ENCODE data around the gene TSPAN15.

TSPAN15 gene

DNA sequence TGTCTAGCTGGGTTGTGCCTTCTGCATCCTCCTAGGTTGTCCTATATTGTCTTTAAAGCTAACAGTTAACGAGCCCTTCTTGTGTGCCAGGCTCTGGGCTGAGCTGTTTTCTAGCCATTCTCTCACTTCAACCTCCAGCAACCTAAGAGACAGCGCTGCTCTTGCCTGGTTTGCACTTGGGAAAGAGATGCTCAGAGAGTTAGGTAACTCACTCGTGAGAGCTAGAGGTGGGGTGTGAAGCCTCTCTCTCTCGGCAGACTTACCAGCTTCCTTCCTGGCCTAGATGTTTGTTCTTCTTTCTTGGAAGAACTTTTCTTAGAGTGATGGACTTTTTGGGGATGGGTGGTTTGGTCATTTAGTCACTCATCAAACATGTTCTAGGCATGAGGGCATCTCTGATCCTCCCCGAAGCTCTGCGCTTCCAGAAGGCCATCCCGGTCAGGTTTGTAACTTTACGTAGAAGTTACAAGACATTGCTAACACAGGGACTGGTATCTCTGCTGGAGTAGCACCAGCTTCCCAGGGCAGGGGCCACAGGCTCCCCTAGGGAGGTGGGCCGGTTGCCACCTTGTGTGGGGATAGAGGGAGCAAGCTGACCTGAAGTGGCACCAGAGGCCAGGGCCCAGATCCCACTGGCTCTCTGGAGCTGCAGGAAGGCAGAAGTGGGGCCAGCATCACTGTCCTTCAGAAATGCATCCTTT lies 14.3 kb downstream of the TSPAN15 start:
- no peak for DNase-seq (ENCODE audit: low read depth in 2 of 2)

DNA sequence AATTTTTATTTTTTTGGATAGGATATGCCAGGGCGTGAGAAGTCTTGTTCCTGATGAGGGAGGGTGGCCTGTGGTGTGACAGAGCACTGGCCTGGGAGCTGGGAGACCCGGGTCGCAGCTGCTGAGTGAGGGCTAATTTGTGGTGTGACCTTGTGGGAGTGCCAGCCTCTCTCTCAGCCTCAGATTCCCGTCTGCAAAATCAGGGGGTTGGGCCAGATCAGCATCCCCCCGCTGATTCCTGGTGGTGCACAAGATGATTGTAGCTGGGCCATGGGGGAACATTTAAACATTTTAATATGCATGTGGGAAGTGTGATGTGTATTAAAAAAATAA lies 14.9 kb downstream of the TSPAN15 start:
- DNase-seq (ENCODE audit: low read depth in 2 of 2), result no peak

DNA sequence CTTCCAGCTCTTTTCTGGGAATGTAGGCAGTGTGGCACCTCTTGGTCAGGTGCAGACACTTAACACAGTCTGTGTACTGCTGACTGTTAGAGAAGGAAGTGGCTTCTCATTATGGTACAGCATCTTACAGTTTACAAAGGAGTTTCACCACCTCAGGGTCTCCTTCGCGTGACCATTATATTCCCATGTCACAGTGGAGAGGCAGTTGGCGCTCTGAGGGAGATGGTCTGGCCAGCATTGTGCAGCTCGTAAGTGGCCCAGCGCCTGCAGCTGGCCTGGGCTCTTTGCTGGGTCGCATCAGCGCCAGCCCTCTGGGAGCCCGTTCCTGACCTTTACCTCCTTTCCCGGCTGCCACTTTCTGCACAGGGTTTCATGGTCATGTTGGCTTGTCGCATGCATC lies 15.4 kb downstream of the TSPAN15 start:
- no peak for DNase-seq (ENCODE audit: low read depth in 2 of 2)

DNA sequence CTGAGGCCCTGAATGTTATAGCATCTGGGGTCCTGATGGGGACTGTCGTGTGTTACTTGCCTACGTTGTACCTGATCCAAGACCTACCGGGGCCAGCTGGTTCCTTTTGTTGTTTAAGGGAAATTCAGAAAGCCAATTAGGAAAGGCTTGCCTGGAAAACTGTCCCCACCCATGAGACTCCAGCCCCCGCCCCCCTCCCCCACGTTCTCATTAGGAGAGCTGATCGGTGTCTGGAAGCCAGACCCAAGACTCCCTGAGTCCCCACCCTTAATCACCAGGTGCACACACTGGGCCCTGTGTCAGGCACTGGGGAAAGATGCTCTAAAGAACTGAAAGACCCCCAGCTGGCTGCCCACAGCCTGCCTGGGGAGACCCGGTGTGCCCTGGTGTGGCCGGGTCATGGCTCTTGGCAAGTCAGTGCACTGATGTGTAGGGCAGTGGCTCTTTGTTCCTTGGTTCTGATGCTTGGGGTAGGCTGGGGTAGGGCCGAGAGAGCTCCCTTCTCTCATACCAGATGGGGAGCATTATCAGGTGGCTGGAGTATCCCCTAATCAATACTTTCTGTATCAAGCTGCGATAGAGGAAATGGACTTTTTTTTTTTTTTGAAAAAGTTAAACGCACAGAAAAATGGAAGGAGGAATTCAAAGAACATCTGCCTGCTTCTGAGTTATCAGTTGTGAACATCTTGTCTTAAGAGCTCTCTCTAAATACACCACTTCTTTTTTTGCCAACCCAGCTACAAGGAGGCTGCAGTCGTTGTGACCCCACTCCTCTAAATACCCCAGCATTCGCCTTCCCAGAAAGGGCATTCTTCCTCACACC lies 16.9 kb downstream of the TSPAN15 start:
- no peak for DNase-seq (ENCODE audit: low read depth in 2 of 2)

DNA sequence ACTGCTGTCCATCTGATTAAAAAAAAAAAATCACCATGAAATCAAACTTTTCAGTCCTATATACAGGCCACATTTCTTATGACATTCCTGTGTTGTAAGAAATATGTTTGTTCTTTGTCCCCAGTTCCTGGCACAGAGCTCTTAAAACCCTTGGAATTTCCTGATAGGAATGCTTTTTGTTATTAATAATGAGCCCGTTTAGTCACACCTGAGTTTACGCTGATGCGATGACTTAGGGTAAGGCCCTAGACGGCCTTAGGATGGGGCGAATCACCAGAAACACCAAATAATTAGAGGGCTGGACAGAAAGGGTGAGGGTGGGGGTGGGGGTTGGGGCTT lies 17.5 kb downstream of the TSPAN15 start:
- no peak for DNase-seq (ENCODE audit: low read depth in 2 of 2)

DNA sequence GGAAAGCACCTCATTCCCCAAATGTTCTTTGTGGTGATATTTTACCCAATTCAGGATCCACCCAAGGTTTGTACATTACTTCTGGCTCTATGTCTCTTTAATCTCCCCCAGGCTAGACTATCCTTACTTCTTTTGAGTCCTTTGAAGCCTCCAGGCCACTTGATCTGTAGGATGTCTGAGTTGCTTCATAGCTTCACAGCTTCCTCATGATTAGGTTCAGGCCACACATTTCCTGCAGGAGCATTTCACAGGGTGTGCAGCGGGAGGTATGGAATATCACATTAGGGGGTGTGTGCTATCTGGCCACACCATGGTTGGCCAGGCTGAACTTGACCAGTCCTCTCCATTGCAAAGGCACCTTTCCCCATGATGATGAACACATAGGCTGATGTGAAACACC lies 18.7 kb downstream of the TSPAN15 start:
- DNase-seq (ENCODE audit: low read depth in 2 of 2), result no peak

DNA sequence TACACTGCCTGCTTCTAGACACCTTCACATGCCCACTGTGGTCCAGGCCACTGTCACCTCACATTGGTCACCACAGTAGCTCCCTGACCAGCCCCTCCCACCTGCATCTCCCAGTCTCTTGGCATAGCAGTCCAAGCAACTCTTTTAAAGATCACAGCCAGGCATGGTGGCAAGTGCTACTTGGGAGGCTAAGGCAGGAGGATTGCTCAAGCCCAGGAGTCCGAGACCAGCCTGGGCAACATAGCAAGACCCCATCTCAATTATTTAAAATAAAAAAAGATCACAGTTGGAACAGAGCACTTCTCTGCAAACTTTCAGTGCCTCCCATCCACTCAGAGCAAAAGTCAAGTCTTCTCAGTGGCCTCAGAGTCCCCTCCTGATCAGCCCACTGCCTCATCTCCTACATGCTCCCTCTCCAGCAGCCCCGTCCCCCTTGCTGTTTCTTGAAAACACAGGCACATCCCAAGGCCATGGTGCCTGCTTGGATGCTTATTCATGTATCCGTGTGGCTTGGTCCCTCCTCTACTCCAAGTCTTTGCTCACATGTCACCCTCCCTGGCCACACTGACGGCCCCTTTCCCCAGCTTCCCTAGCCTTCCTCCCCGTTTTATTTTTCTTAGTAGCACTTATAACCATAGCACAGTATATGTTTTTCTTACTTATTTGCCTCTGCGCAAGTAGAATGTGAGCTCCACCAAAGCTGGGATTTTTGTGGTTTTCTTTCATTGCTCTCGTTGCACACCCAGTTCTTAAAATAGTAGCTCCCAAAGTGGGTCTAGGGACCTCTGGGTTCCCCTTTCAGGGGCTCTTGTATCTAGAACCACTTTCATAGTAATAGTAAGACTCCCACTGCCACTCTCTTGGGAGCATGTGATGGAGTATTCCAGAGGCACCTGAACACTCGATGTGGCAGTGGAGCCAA lies 19.5 kb downstream of the TSPAN15 start:
- DNase-seq (ENCODE audit: low read depth in 2 of 2), result no peak

DNA sequence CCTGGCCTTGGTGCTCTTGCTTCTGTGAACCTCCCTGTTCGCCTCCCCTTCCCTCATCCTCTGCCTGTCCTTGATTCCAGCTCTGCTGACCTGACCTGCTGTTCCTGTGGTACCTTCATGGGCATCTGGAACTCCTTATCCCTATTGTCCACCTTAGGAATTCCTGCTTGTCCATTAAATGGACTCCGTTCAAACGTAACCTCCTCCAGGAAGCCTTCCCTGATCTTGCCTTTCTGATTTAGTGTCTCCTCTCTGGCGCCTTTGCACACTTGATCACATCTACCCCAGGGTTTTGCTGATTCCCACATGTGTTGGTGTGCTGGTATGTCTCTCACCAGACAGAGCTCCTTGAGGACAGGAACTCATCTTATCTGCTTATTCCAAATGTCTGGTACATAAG lies 20.9 kb downstream of the TSPAN15 start:
- no peak for DNase-seq (ENCODE audit: low read depth in 2 of 2)

DNA sequence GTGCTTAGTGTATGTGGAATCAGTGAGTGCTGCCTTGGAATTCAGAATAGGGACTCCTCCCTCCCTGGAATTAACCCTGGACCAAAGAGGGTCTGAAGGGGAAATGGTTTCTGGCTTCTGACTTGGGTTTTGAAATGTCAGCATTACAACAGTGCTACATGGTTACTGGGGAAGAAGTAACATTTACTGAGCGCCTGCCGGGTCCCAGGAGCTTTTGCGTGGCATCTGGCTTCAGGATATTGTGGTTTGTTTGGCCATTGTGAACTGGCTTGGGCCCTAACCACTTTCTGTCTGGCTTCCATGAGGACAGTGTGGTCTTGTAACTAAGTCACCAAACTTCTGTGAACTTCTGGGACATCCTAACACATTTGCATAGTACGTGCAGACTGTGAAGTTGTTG lies 21.3 kb downstream of the TSPAN15 start:
- DNase-seq (ENCODE audit: low read depth in 2 of 2), result no peak

DNA sequence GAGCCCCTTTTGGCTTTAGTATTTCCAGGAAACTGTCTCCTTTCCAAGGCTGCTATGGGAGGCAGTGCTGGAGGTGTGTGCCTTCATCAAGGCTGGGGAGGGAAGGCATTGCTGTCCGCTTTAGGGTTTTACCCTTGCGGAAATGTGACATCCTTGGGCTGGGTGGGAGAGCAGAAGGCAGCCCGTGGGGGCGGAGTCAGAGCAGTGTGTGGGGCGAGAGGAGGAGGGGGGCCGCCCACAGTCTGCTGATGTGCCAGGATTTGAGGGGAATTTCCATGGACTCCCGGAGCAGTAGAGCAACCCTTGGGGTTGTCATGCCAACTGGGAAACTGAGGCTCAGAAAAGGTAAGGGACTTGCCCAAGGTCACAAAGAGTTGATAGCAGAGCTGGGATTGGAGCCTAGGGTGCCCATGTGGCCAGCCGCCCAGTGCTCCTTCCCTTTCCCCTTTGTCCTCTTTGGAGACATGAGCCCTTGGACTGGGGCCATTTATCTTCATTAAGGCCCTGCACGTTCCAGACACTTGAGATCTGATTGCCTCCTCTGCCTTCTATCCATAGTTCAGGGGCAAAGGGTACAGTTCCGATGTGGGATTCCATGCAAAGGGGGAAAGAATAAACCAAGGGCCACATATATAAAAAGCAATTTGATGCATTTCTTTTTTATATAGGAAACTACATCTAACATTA lies 22.2 kb downstream of the TSPAN15 start:
- no peak for DNase-seq (ENCODE audit: low read depth in 2 of 2)

DNA sequence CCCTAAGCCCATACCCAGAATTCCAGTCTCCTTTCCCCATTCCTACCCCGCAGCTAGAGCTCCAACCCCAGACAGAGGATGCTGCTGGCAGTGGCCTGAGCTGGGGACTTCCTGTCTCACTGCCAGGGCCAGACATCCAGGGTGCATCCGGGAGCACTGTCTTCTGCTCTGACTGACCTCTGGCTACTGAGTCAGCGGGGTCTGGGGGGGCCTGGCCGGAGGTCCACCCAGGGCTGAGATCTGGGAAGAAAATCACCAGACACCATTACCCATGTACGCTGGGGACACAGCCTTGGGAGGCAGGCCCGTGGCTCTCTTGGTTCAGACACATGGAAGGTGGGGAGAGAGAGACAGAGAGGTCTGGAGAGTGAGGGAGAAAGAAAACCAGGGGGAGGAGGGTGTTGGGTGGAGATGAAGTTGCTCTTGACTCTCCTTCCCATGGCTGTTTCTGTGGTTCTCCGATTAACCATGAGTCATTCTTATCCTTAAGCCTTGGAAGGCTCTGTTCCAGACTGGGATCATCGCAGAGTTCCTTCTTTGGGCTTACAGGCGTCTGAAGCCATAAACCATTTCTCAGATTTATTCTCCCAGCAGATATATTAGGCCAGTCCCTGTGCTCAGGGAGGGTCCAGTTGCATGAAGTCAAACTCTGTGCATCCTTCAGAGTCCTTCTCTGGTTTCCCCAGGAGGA lies 23.6 kb downstream of the TSPAN15 start:
- DNase-seq (ENCODE audit: low read depth in 2 of 2), result peak; percentile 29 to 35

DNA sequence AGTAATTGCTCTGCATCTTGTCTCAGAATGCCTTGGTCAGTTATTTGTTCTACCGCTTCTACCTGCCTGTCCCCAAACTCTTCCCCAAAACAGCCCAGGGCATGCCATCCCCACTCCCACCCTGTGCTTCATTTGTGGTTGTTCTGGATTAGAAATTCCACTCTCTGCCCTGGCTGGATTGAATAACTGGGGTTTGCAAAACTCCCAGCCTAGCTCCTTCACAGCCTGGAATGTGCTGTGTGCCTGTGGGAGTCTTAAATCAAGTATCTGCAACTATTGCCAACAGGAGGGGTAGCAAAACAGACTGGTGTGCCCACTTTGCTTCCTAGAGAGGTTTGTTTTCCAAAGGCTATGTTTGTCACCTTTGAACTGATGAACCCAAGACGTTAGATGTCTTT lies 24.2 kb downstream of the TSPAN15 start:
- DNase-seq (ENCODE audit: low read depth in 2 of 2), result no peak

DNA sequence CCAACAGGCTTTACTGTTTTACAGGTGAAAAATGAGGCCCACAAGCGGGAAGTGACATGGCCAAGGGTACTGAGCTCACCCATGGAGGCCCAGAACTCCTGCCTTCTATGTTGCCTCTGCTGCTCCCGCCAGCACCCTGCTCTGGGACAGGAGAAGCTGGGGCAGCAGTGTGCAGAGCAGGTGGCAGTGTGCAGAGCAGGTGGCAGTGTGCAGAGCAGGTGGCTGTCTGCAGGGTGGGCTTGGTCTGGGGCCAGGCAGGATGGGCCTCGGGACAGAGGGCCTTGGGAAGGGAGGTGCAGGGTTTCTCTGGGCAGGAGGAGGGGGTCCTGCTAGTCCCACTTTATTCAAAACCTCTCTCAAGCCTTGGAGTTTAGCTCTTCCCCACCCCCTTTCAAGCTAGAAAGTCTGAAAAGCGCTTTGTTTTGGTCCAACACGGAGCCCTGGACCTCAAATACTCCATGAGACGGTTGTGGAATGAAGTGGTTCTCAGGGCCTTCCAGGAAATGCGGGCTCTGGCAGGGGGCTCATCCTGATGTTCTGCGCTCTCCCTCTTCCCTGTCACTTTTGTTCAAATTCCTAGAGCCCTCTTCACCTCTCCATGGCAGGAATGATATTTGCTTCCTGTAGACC lies 26.8 kb downstream of the TSPAN15 start:
- DNase-seq (ENCODE audit: low read depth in 2 of 2), result no peak

DNA sequence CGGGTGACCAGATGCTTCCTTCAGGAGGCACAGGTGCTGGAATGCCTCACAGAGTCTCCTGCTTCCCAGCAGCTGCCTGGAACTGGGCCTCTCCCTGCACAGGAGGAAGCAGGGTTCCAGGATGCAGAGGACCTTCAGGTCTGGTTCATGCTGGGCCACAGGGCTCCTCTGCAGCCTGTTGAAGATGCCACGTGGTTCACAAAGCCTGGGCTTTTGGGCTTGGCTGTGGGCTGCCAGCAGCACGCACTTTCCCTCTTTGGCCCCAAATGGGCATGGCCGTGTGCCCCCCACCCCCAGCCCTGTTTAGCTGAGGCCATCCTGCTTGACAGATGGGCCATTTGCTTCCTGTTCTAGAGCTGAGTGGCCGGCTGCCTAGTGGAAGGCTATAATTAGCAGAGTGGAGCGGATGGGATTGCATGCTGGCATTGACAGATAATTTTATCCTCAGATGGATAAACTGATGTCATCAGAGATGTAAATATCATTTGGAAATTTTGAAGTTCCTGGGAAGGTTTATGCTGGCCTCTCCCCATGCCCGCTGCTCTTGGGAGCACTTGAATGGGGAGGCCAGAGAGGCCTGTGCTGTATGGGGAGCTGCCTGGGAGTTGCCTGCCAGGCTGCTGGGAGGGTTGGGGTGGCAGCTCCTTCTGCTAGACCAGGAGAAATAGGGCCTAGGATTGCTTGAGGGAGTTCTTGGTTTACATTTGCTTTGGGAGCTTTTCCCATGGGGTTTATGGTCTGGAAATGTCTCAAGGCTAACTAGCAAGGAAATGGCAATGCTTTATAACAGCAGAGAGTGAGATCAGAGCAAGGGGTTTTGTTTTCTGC lies 28.2 kb downstream of the TSPAN15 start:
- DNase-seq (ENCODE audit: low read depth in 2 of 2), result peak in 1 of 2 experiments; percentile 1

DNA sequence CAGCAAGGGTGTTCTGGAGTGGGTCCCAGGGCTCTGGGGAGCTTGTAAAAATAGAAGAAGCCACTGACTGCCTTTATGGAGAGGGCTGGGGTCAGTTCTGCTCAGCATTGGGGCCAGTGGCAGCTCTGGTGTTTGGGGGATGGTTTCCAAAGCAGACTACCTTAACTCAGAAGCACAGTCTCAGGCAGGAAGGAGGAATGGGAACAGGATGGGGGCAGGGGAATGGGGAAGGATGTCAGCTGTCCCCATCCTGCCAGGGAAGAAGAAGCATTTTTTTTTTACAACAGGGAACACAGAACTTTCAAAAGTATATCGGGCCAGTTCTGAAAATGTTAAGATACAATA lies 28.8 kb downstream of the TSPAN15 start:
- no peak for DNase-seq (ENCODE audit: low read depth in 2 of 2)

DNA sequence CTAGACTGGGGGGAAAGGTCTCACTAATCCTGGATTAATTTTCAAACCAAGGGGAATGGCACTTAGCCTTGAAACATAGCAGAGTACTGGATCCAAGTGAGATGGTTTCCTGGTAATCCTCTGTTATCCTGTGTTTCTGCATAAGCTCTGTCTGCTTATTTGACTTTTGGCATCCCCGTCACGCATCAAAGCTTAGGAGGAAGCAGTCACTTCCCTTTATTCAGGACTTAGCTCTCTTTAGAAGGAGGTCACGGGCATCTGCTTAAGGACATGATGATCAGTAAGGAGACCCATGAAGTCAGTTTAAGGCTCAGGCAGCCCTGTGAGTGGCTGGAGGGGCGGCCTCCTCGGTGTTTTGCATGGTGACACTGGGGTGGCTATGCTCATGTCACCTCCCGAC lies 30.0 kb downstream of the TSPAN15 start:
- no peak for DNase-seq (ENCODE audit: low read depth in 2 of 2)

DNA sequence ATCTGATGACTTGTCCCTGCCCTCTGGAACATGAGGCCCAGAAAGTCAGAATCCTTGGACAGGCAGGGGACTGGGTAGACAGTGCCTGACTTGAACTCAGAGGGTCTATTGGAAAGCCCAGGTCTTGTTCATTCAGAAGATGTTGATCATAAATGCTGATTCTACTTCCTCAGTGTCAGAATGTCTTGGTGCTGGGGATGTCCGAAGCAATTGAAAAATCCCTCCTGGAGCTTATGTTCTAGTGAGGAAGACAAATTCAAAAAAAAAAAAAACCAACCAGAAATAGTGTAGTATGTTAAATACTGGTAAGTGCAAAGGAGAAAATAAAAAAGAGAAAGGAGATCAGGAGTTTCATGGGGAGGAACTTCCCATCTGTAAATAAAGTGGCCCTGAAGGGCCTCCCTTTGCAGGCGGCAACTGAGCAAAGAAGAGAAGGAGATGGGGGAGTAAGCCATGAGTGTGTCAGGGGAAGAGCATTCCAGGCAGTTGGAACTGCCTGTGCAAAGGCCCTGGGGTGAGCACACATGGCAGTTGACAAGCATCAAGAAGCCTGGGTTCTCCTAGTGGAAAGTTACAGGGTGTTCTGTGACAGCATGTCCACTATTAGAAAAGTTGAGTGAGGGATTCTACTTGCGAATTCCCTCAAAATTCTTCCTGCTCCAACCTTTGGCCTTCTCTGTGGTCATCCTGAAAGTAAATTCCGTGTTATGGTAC lies 30.7 kb downstream of the TSPAN15 start:
- no peak for DNase-seq (ENCODE audit: low read depth in 2 of 2)

DNA sequence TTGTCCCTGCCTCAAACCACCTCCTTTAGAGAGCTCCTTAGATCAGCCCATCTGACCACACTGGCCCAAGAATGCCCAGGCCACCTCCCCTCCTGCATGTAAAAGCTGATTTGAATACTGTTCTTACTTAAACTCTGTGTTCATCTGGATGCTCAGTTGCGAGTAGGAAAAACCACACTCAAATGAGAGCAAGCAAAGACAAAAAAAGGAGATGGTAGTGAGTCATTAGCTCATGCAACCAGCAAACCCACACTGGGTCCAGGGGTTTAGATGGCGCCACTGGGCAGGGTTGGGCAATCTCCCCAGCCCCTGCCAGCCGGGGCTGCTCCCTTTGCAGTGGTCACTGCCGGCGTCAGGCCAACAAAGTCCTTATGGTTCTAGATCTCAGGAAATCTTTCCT lies 32.7 kb downstream of the TSPAN15 start:
- no peak for DNase-seq (ENCODE audit: low read depth in 2 of 2)

DNA sequence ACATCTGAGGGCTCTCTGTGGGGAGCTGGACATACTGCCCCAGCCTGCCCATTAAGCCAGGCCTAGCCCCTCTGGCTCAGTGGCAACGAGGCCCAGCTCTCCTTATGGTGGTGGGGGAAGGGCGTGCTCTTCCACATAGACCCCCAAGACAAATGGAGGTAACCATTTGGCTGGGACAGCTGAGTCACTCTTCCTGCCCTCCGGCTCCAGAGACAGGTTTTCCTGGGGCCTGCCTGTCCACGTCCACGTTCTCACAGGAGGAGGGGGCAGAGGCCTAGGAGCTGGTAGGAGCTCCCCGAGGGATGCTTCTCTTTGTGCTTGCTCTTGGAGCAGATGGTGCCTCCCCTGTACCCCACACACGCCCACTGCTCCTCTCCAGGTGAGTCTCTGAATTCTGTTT lies 33.5 kb downstream of the TSPAN15 start:
- no peak for DNase-seq (ENCODE audit: low read depth in 2 of 2)

Measured in fibroblast of skin of left biceps (primary cell).